Endothelial cell of umbilical vein (primary cell): Measurements from ENCODE around the gene ARHGAP10. TPM values are rescaled to one million over a fixed set of nuclear protein-coding genes. Genes with fewer than 3 reads are reported as not detected.

Source experiments
- BruUV-seq: library from RNA; stranded (reverse); fragments of 400-500 nt; replicated peaks from 2 replicates; lab custom pipeline; 2021; lab: Mats Ljungman, UMichigan
- CTCF ChIA-PET: fragments of 300-600, 350-600 bp; sonication (Branson Sonifier 250); formaldehyde crosslinking; loops from one replicate; lab custom pipeline; 2021; ENCODE audit warnings: antibody characterized with exemption, inconsistent platforms; lab: Charles Lee
- POLR2A ChIA-PET: fragments of 300-600, 350-600 bp; sonication (Branson Sonifier 250); formaldehyde crosslinking; loops from one replicate; lab custom pipeline; 2021; ENCODE audit warnings: antibody characterized with exemption, inconsistent platforms; lab: Charles Lee
- DNase-seq: peaks from one replicate; pipeline ENCODE4 v3.0.0-alpha.2; 2011; ENCODE audit warnings: low read depth, low spot score
- FAIRE-seq: peaks from 2 replicates; lab custom pipeline; 2011; peaks lifted over from hg19 to GRCh38; lab: Jason Lieb, UNC
- H2AFZ ChIP-seq: 2 replicates; pipeline ENCODE4 v1.6.0; 2012; ENCODE audit warnings: low read depth, low read length, control low read depth, inconsistent platforms
- H3K27ac ChIP-seq: 2 replicates; pipeline ENCODE4 v1.5.1; 2011; ENCODE audit warnings: low read depth, mild to moderate bottlenecking, control low read depth, low read length, moderate library complexity; ENCODE audit not compliant: insufficient read depth
- H3K27me3 ChIP-seq, 2 experiments: 2 replicates each; pipeline versions ENCODE4 v1.6.0 to v1.6.1; 2011; ENCODE audit warnings: low read length in 2 of 2, mixed read lengths in 1 of 2; ENCODE audit not compliant: control insufficient read depth in 2 of 2, insufficient read depth in 2 of 2
- H3K36me3 ChIP-seq, 2 experiments: 2 replicates in 1 of 2; 3 replicates in 1 of 2; pipeline ENCODE4 v1.5.1; 2011; ENCODE audit warnings: low read length in 2 of 2, mild to moderate bottlenecking in 1 of 2, moderate library complexity in 1 of 2; ENCODE audit not compliant: control insufficient read depth in 2 of 2, insufficient read depth in 2 of 2; ENCODE audit errors: extremely low read depth in 1 of 2
- H3K4me1 ChIP-seq: 3 replicates; pipeline ENCODE4 v1.5.1; 2011; ENCODE audit warnings: mild to moderate bottlenecking, low read length; ENCODE audit not compliant: control insufficient read depth, insufficient read depth; ENCODE audit errors: extremely low read depth
- H3K4me2 ChIP-seq: 2 replicates; pipeline ENCODE4 v1.6.1; 2011; ENCODE audit warnings: low read length, control low read depth, mixed read lengths; ENCODE audit not compliant: insufficient read depth
- H3K4me3 ChIP-seq, 3 experiments: fragments of 200-600 bp in 1 of 3; sonication (generic), shearing (Covaris generic) in 1 of 3; replicated peaks in 1 of 3; 2 replicates each; pipeline ENCODE4 v1.5.1; 2011 to 2016; ENCODE audit warnings: control low read depth in 3 of 3, low read length in 3 of 3, mild to moderate bottlenecking in 2 of 3, inconsistent platforms in 1 of 3, low read depth in 1 of 3, moderate library complexity in 1 of 3; ENCODE audit not compliant: insufficient read depth in 1 of 3
- H3K79me2 ChIP-seq: 2 replicates; pipeline ENCODE4 v1.6.0; 2012; ENCODE audit warnings: low read length, inconsistent platforms; ENCODE audit not compliant: control insufficient read depth, insufficient read depth
- H3K9ac ChIP-seq: replicated peaks from 2 replicates; pipeline ENCODE3; 2011; ENCODE audit warnings: low read length, control low read depth; ENCODE audit not compliant: insufficient read depth; ENCODE audit errors: extremely low read depth
- H3K9me1 ChIP-seq: replicated peaks from 3 replicates; pipeline ENCODE4 v1.6.0; 2011; ENCODE audit warnings: mild to moderate bottlenecking, low read length; ENCODE audit not compliant: control insufficient read depth, insufficient read depth; ENCODE audit errors: extremely low read depth
- H3K9me3 ChIP-seq: replicated peaks from 2 replicates; pipeline ENCODE4 v1.5.1; 2012; ENCODE audit warnings: low read length, inconsistent platforms; ENCODE audit not compliant: control insufficient read depth, insufficient read depth
- H4K20me1 ChIP-seq: replicated peaks from 2 replicates; pipeline ENCODE3; 2011; ENCODE audit warnings: mild to moderate bottlenecking, low read length; ENCODE audit not compliant: control insufficient read depth, insufficient read depth; ENCODE audit errors: extremely low read depth
- CTCF ChIP-seq, 2 donors: IDR thresholded peaks; 1 replicate in 1 of 2; 2 replicates in 1 of 2; pipeline ENCODE4 v1.5.1; 2011; ENCODE audit warnings: low read length in 2 of 2, mild to moderate bottlenecking in 2 of 2, moderate library complexity in 2 of 2, control low read depth in 1 of 2, inconsistent platforms in 1 of 2, low read depth in 1 of 2; ENCODE audit not compliant: insufficient read depth in 1 of 2; ENCODE audit errors: extremely low read depth in 1 of 2
- EZH2 ChIP-seq: IDR thresholded peaks from 2 replicates; pipeline ENCODE4 v1.6.1; 2012; ENCODE audit warnings: borderline replicate concordance, low read depth, mild to moderate bottlenecking, moderate library complexity, low read length, inconsistent platforms; ENCODE audit not compliant: severe bottlenecking
- FOS ChIP-seq: IDR thresholded peaks from 2 replicates; pipeline ENCODE4 v1.6.1; 2011; ENCODE audit warnings: mild to moderate bottlenecking, low read length, moderate library complexity, borderline replicate concordance; ENCODE audit not compliant: insufficient read depth
- GATA2 ChIP-seq: IDR thresholded peaks from 2 replicates; pipeline ENCODE4 v1.7.0; 2011; ENCODE audit warnings: low read depth, mild to moderate bottlenecking, moderate library complexity, mixed read lengths, low read length; ENCODE audit not compliant: insufficient read length, insufficient read depth
- JUN ChIP-seq: IDR thresholded peaks from 2 replicates; pipeline ENCODE4 v1.6.1; 2011; ENCODE audit warnings: borderline replicate concordance, low read depth; ENCODE audit not compliant: insufficient read length, insufficient read depth
- MAX ChIP-seq: IDR thresholded peaks from 2 replicates; pipeline ENCODE4 v1.6.1; 2011; ENCODE audit not compliant: insufficient read depth, insufficient read length
- MYC ChIP-seq: IDR thresholded peaks from one replicate; pipeline ENCODE4 v1.6.1; 2011; ENCODE audit warnings: mild to moderate bottlenecking, low read depth, low read length
- POLR2A ChIP-seq: IDR thresholded peaks from 2 replicates; pipeline ENCODE4 v1.6.1; 2012; ENCODE audit warnings: low read depth, mild to moderate bottlenecking, control low read depth, low read length
- POLR2AphosphoS5 ChIP-seq: IDR thresholded peaks from 2 replicates; pipeline ENCODE4 v1.6.1; 2012; ENCODE audit warnings: low read depth, mild to moderate bottlenecking, control low read depth, low read length, moderate library complexity; ENCODE audit not compliant: insufficient read depth
- dilution Hi-C: fragments of 300-500 bp; cut with MboI; formaldehyde crosslinking; loops from one replicate; pipeline ENCODE4 v1.15.0; 2019; ENCODE audit warnings: low sequenced_read_pairs; ENCODE audit not compliant: extremely low pct_ligation_motif_present
- intact Hi-C: fragments of 100-400 bp; cut with micrococcal nuclease; formaldehyde crosslinking; loops from one replicate; pipeline ENCODE4 v1.10.0; 2022
- polyA plus RNA-seq, 4 experiments: library from polyadenylated mRNA; depleted of rRNA in 3 of 4; stranded (reverse) in 3 of 4; unstranded in 1 of 4; fragments of >200 nt; gene quantifications; 2 replicates each; pipeline versions ENCODE4 v1.2.1 to v1.2.3, GENCODE V29; 2011 to 2012; ENCODE audit warnings: missing spikeins in 1 of 4
- total RNA-seq: library from RNA; stranded (reverse); gene quantifications from 2 replicates; pipeline ENCODE4 v1.2.3, GENCODE V29; 2021

Gene ARHGAP10
- total and polyA plus RNA-seq, 2 donors (not counting 3 experiments of a cell fraction or from before 2014, with no cell fraction given): 20.4 to 36.7 TPM

DNA sequence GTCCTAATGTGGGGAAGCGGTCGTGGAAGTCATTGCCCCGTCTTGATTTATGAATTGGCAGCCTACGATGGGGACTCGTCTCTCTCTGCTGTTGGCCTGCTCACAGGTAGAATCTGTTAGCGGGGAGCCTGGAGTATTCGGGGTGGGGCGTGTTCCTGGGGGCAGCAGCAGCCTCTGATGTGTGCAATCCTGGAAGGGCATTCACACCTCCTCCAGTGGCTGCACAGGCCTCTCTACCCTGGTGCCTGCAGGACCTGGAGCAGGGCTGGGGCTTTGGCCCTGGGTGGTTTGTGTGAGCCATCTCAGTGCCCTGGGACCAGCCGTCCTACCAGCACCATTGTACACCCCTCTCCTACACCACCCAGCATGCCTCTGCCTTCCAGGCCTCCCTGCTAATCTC lies 340.9 kb downstream of the ARHGAP10 start:
- Histone ChIP-seq H4K20me1 (no peaks in the 10 kb centered on the region), H2AFZ (no peak overlapping the region), H3K9me1 (no peaks in the 10 kb centered on the region), H3K4me2 (no peak overlapping the region), H3K27ac (no peak overlapping the region), H3K4me3 (no peak overlapping the region), H3K4me1 (no peaks in the 10 kb centered on the region), H3K36me3 (peaks cover 0 to 2% of the 10 kb centered on the region in 2 experiments), H3K9ac (no peak overlapping the region), H3K79me2 (no peaks in the 10 kb centered on the region), H3K9me3 (no peaks in the 10 kb centered on the region), H3K27me3 (no peaks in the 10 kb centered on the region)
- CTCF ChIA-PET: no interaction called here
- no TSS peak for BruUV-seq
- no peak for FAIRE-seq
- TF ChIP-seq CTCF (IDR thresholded peaks at IDR 0.05; ENCODE audit: extremely low read depth in 1 of 2, insufficient read depth in 1 of 2, low read depth in 1 of 2, low read length in 2 of 2) (no peak), MYC (no peak), FOS (no peak), JUN (no peak), EZH2 (no peak), POLR2A (no peak), POLR2AphosphoS5 (no peak), MAX (no peak), GATA2 (no peak)
- dilution Hi-C loops (no loop called here), intact Hi-C loops (no loop called here)
- POLR2A ChIA-PET: no interaction called here
- DNase-seq: no peak
